GM12878 (cell line): ENCODE measurements around the gene PTPN2. TPM values are rescaled to one million over a fixed set of nuclear protein-coding genes. Genes with fewer than 3 reads are reported as not detected.

Experiments used
- ATAC-seq: fragments of 200-7000 bp; cut with Tn5 transposase; 3 replicates; pipeline ENCODE4 v1.9.1; 2020; ENCODE audit warnings: mild to moderate bottlenecking, moderate library complexity
- BruUV-seq: library from RNA; stranded (reverse); fragments of 400-500 nt; replicated peaks from 2 replicates; lab custom pipeline; 2021; lab: Mats Ljungman, UMichigan
- CTCF ChIA-PET: fragments of 300-600 bp; sonication (Branson Sonifier 250); formaldehyde crosslinking; extraction: SDS; loops from one replicate; lab custom pipeline; 2021; ENCODE audit warnings: inconsistent platforms; lab: Yijun Ruan, JAX
- POLR2A ChIA-PET: fragments of 350-600 bp; formaldehyde crosslinking; extraction: SDS; loops from one replicate; lab custom pipeline; 2021; ENCODE audit warnings: inconsistent platforms; lab: Charles Lee
- RAD21 ChIA-PET: fragments of 300-600 bp; sonication (Branson Sonifier 250); formaldehyde crosslinking; loops from one replicate; lab custom pipeline; 2023; ENCODE audit warnings: antibody characterized with exemption; ENCODE audit not compliant: unreplicated experiment; lab: Charles Lee
- SMC1A ChIA-PET: fragments of 300-600 bp; sonication (Branson Sonifier 250); formaldehyde crosslinking; loops from one replicate; lab custom pipeline; 2023; ENCODE audit not compliant: unreplicated experiment, uncharacterized antibody; lab: Charles Lee
- DNase-seq: peaks from one replicate; pipeline ENCODE4 v3.0.0-alpha.2; 2011; ENCODE audit warnings: low read depth, low spot score
- FAIRE-seq: peaks from 3 replicates; lab custom pipeline; 2011; peaks lifted over from hg19 to GRCh38; lab: Jason Lieb, UNC
- H2AFZ ChIP-seq: 2 replicates; pipeline ENCODE4 v1.6.0; 2011; ENCODE audit warnings: low read depth, low read length, control low read depth; ENCODE audit not compliant: control insufficient read depth
- H3K27ac ChIP-seq: 2 replicates; pipeline ENCODE4 v1.5.1; 2011; ENCODE audit warnings: control low read depth; ENCODE audit not compliant: control insufficient read depth, insufficient read depth
- H3K27me3 ChIP-seq, 2 experiments: replicated peaks in 1 of 2; 2 replicates each; pipeline versions ENCODE4 v1.6.0 to v1.6.1; 2011; ENCODE audit warnings: low read length in 1 of 2; ENCODE audit not compliant: control insufficient read depth in 2 of 2, insufficient read depth in 2 of 2
- H3K36me3 ChIP-seq, 2 experiments: 2 replicates each; pipeline ENCODE4 v1.5.1; 2011; ENCODE audit warnings: low read length in 1 of 2; ENCODE audit not compliant: control insufficient read depth in 2 of 2, insufficient read depth in 2 of 2
- H3K4me1 ChIP-seq: 2 replicates; pipeline ENCODE4 v1.6.1; 2011; ENCODE audit warnings: mild to moderate bottlenecking, low read length, moderate library complexity, mixed read lengths; ENCODE audit not compliant: control insufficient read depth, insufficient read depth
- H3K4me2 ChIP-seq: 2 replicates; pipeline ENCODE4 v1.6.0; 2011; ENCODE audit warnings: control low read depth; ENCODE audit not compliant: control insufficient read depth, insufficient read depth
- H3K4me3 ChIP-seq: fragments of 200-600 bp; sonication (generic); 2 replicates; pipeline ENCODE4 v1.5.1; 2016
- H3K79me2 ChIP-seq: 2 replicates; pipeline ENCODE4 v1.6.0; 2011; ENCODE audit warnings: low read length; ENCODE audit not compliant: control insufficient read depth, insufficient read depth
- H3K9ac ChIP-seq: 2 replicates; pipeline ENCODE4 v1.8.0; 2011; ENCODE audit warnings: low read length, control low read depth, mixed read lengths; ENCODE audit not compliant: control insufficient read depth, insufficient read depth
- H3K9me3 ChIP-seq: replicated peaks from 3 replicates; pipeline ENCODE4 v1.5.1; 2011; ENCODE audit warnings: mild to moderate bottlenecking, low read length; ENCODE audit not compliant: control insufficient read depth, insufficient read depth
- H4K20me1 ChIP-seq: 2 replicates; pipeline ENCODE4 v1.6.0; 2011; ENCODE audit not compliant: control insufficient read depth, insufficient read depth
- FOXK2 ChIP-seq: fragments of 450-650 bp; IDR thresholded peaks from 2 replicates; pipeline ENCODE4 v1.6.1; 2017; ENCODE audit warnings: mild to moderate bottlenecking, moderate library complexity
- MEF2B ChIP-seq: fragments of 450-650 bp; IDR thresholded peaks from 2 replicates; pipeline ENCODE4 v1.6.1; 2018; ENCODE audit warnings: mild to moderate bottlenecking, moderate library complexity; ENCODE audit not compliant: partially characterized antibody, poor library complexity, severe bottlenecking
- SUPT20H ChIP-seq: IDR thresholded peaks from 2 replicates; pipeline ENCODE4 v1.6.1; 2011; ENCODE audit warnings: low read depth, mild to moderate bottlenecking, low read length, moderate library complexity, borderline replicate concordance; ENCODE audit not compliant: control insufficient read depth
- TARDBP ChIP-seq: IDR thresholded peaks from 2 replicates; pipeline ENCODE4 v1.6.1; 2016; ENCODE audit warnings: borderline replicate concordance
- TCF12 ChIP-seq: IDR thresholded peaks from 2 replicates; pipeline ENCODE4 v1.6.1; 2011; ENCODE audit warnings: low read depth, mild to moderate bottlenecking, low read length
- ZSCAN29 ChIP-seq: fragments of 450-650 bp; IDR thresholded peaks from 2 replicates; pipeline ENCODE4 v1.6.1; 2017; ENCODE audit warnings: mild to moderate bottlenecking, moderate library complexity
- WGBS: methylation state at CpG from one replicate; pipeline ENCODE4 v1.1.6; 2016; ENCODE audit warnings: low lambda C conversion rate; ENCODE audit not compliant: insufficient replicate concordance, insufficient coverage; ENCODE audit errors: missing lambda C conversion rate; 5-methylcytosine and 5-hydroxymethylcytosine counted together
- in situ Hi-C: fragments of 300-500 bp; cut with MboI; formaldehyde crosslinking; loops from 9 replicates; pipeline ENCODE4 v1.14.3; 2018; ENCODE audit warnings: mixed read lengths
- intact Hi-C: fragments of 100-400 bp; cut with micrococcal nuclease; formaldehyde crosslinking; loops from one replicate; pipeline ENCODE4 v1.14.2; 2022; ENCODE audit not compliant: unreplicated experiment
- polyA plus RNA-seq, 11 experiments: library from polyadenylated mRNA; depleted of rRNA in 4 of 11; unstranded in 6 of 11; stranded (reverse) in 5 of 11; fragments of >200 nt; fragmentation: Nextera tagmentation in 4 of 11; fragmentation: Illumina TruSeq in 1 of 11; extraction: Ambion mirVana in 4 of 11; extraction: Trizol in 1 of 11; gene quantifications; 1 replicate in 1 of 11; 2 replicates in 10 of 11; pipeline versions ENCODE4 v1.2.1 to v1.2.3, GENCODE V29; 2011 to 2016; ENCODE audit warnings: inconsistent platforms in 2 of 11, missing spikeins in 2 of 11, low read depth in 1 of 11
- total RNA-seq, 4 experiments: library from RNA; depleted of rRNA in 3 of 4; stranded (reverse); fragments of >200 nt in 3 of 4; fragmentation: Illumina TruSeq in 1 of 4; extraction: Trizol in 1 of 4; gene quantifications; 2 replicates each; pipeline versions ENCODE4 v1.2.1 to v1.2.3, GENCODE V29; 2013 to 2021
- TF ChIP-seq, protein P1 (sequence below): IDR thresholded peaks from 2 replicates; pipeline ENCODE4 v1.6.1; 2012; ENCODE audit warnings: low read length, inconsistent platforms
- TF ChIP-seq, protein P2 (sequence below): fragments of 450-650 bp; IDR thresholded peaks from 2 replicates; pipeline ENCODE4 v1.6.1; 2016; ENCODE audit warnings: mild to moderate bottlenecking, moderate library complexity, borderline replicate concordance

The PTPN2 gene
- total and polyA plus RNA-seq, 10 of the 15 experiments (the other 5 are each of a cell fraction or from before 2014, with no cell fraction given): 46.5 to 86.7 (median 64.6) TPM

- intact Hi-C loops: no loop called here
- H3K9ac ChIP-seq: no peak overlapping the region; the same call in 1 of the 2 replicates
- peak overlapping the region; percentile 63; the same call in 1 of the 2 replicates for H3K4me2 ChIP-seq
- ChIA-PET RAD21 (interaction anchor here (0.7 to 2.1 kb wide), 7 partner anchors 8 to 46 kb away, joined by 3 to 18 read pairs (median 3); partner anchors contain the start of gene PTPN2), SMC1A (interaction anchor here (0.5 to 2.5 kb wide), 16 partner anchors 9 to 505 kb away, joined by 3 to 23 read pairs (median 4); partner anchors contain the start of gene PTPN2), POLR2A (interaction anchor here (0.6 to 2.5 kb wide), 7 partner anchors 11 to 154 kb away, joined by 3 to 25 read pairs (median 4); partner anchors contain the start of gene PTPN2), CTCF (interaction anchor here (1.0 to 2.0 kb wide), 9 partner anchors 18 to 49 kb away, joined by 3 to 13 read pairs (median 4); no protein-coding TSS in a partner anchor)
- ATAC-seq: peak; percentile 34
- 0% methylated on average over 2 of the region's 2 CpGs for WGBS
- no peak for DNase-seq
- no peaks in the 10 kb centered on the region for H3K27me3 ChIP-seq
- H3K36me3 ChIP-seq: peaks cover 0 to 5% of the 10 kb centered on the region in 2 experiments; a peak in 2 of 4 replicates
- H2AFZ ChIP-seq: no peak overlapping the region
- peak overlapping the region; percentile 25; the same call in 1 of the 2 replicates for H3K4me3 ChIP-seq
- in situ Hi-C loops: no loop called here
- H4K20me1 ChIP-seq: no peaks in the 10 kb centered on the region
- H3K79me2 ChIP-seq: peaks cover 46% of the 10 kb centered on the region
- TF ChIP-seq TCF12 (no peak), FOXK2 (no peak), ZSCAN29 (no peak), SUPT20H (no peak), MEF2B (peak; percentile 45), TARDBP (no peak)
- TF ChIP-seq, protein P1, sequence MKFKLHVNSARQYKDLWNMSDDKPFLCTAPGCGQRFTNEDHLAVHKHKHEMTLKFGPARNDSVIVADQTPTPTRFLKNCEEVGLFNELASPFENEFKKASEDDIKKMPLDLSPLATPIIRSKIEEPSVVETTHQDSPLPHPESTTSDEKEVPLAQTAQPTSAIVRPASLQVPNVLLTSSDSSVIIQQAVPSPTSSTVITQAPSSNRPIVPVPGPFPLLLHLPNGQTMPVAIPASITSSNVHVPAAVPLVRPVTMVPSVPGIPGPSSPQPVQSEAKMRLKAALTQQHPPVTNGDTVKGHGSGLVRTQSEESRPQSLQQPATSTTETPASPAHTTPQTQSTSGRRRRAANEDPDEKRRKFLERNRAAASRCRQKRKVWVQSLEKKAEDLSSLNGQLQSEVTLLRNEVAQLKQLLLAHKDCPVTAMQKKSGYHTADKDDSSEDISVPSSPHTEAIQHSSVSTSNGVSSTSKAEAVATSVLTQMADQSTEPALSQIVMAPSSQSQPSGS: no peak
- TF ChIP-seq, protein P2, sequence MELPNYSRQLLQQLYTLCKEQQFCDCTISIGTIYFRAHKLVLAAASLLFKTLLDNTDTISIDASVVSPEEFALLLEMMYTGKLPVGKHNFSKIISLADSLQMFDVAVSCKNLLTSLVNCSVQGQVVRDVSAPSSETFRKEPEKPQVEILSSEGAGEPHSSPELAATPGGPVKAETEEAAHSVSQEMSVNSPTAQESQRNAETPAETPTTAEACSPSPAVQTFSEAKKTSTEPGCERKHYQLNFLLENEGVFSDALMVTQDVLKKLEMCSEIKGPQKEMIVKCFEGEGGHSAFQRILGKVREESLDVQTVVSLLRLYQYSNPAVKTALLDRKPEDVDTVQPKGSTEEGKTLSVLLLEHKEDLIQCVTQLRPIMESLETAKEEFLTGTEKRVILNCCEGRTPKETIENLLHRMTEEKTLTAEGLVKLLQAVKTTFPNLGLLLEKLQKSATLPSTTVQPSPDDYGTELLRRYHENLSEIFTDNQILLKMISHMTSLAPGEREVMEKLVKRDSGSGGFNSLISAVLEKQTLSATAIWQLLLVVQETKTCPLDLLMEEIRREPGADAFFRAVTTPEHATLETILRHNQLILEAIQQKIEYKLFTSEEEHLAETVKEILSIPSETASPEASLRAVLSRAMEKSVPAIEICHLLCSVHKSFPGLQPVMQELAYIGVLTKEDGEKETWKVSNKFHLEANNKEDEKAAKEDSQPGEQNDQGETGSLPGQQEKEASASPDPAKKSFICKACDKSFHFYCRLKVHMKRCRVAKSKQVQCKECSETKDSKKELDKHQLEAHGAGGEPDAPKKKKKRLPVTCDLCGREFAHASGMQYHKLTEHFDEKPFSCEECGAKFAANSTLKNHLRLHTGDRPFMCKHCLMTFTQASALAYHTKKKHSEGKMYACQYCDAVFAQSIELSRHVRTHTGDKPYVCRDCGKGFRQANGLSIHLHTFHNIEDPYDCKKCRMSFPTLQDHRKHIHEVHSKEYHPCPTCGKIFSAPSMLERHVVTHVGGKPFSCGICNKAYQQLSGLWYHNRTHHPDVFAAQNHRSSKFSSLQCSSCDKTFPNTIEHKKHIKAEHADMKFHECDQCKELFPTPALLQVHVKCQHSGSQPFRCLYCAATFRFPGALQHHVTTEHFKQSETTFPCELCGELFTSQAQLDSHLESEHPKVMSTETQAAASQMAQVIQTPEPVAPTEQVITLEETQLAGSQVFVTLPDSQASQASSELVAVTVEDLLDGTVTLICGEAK: no peak
- H3K27ac ChIP-seq: peak overlapping the region; percentile 71
- no TSS peak for BruUV-seq
- peaks cover 35% of the 10 kb centered on the region for H3K4me1 ChIP-seq
- FAIRE-seq: no peak
- no peaks in the 10 kb centered on the region; the same call in 2 of the 3 replicates for H3K9me3 ChIP-seq
These were observed 39.6 kb downstream of the PTPN2 start for GRCh38 chr18:12844391-12844790.
